Gastrocnemius medialis (tissue), 4 donors: Measurements from ENCODE around the gene RMDN3.

Experiments
- CTCF ChIP-seq, 5 experiments: fragments of 450-650 bp in 3 of 5; fragments of 200-600 bp in 2 of 5; sonication (generic) in 2 of 5; IDR thresholded peaks in 4 of 5; conservative IDR thresholded peaks in 1 of 5; 1 replicate in 4 of 5; 2 replicates in 1 of 5; pipeline ENCODE4 v1.5.1; 2016 to 2019; ENCODE audit warnings: antibody characterized with exemption in 5 of 5, mild to moderate bottlenecking in 3 of 5, moderate library complexity in 3 of 5
- POLR2A ChIP-seq, 2 donors: fragments of 450-650 bp; IDR thresholded peaks; one replicate each; pipeline ENCODE4 v1.6.1; 2017; ENCODE audit warnings: antibody characterized with exemption in 2 of 2, mild to moderate bottlenecking in 2 of 2, moderate library complexity in 2 of 2

DNA sequence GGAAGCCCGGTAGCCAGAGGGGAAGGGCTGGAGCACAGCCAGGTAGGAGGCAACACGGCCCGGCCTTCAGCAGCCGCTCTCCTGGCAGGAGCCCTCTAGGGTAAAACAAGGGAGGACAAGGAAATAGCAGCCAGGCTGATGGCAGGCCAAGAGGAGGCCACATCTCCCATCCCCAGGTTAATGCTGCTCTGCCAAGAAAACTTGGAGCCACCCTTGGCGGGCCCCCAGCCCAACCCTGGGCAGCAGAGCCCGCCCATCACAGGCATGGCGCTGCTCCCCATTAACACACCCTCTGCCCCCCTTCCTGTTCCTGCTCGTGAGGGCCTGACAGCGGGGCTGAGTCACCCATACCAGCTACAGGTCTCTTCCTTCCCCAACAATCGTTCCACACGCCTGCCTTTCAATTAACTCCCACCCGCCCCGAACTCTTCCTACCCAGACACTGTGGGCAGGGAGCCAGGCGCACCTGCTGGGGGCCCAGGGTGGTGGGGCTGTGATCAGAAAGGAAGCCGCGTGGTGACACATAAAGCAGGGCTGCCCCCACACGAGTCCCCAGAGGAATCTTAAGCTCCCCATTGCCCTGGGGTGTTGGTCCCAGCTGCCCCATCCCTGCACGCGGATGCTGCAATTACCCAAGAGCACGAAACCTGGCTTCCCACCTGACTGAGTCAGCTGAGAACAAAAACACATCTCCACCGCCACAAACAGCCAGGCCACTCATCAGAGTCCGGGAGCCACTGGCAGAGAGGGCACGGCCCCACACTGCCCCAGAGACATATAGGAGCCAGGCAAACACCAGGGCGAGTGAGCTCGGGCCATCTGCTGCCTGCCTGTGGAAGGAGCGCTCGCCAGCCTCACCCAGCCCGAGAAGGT lies 14.5 kb upstream of the RMDN3 start, which contains the start of gene C15orf62:
- TF ChIP-seq POLR2A (IDR thresholded peaks at IDR 0.05) = no peak
- TF ChIP-seq CTCF (IDR thresholded peaks at IDR 0.05 in 4 of 5, conservative IDR thresholded peaks at IDR 0.05 in 1 of 5) = no peak
